ENCODE results near the gene PRSS48.

DNA sequence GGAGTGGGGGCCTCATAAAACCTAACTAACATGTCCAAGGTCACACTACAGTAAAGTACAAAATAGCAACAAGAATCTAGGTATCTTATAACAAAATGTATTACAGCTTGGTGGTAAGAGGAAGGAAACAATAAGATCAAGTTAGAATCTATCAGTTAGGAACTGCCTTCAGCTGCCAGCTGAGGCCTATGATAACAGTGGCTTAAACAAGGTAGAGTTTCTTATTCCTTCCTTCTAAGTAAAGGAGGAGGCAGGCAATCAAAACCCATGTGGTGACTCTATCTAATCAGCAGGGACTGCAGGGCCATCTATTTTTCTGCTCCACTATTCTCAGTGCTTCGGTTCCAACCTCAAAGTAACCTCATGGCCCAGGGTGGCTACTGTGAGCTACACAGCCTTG lies 37.5 kb downstream of the PRSS48 start:
- TF ChIP-seq EZH2 (IDR thresholded peaks at IDR 0.05; ENCODE audit: borderline replicate concordance, low read length): no peak
- TF ChIP-seq, protein P1, sequence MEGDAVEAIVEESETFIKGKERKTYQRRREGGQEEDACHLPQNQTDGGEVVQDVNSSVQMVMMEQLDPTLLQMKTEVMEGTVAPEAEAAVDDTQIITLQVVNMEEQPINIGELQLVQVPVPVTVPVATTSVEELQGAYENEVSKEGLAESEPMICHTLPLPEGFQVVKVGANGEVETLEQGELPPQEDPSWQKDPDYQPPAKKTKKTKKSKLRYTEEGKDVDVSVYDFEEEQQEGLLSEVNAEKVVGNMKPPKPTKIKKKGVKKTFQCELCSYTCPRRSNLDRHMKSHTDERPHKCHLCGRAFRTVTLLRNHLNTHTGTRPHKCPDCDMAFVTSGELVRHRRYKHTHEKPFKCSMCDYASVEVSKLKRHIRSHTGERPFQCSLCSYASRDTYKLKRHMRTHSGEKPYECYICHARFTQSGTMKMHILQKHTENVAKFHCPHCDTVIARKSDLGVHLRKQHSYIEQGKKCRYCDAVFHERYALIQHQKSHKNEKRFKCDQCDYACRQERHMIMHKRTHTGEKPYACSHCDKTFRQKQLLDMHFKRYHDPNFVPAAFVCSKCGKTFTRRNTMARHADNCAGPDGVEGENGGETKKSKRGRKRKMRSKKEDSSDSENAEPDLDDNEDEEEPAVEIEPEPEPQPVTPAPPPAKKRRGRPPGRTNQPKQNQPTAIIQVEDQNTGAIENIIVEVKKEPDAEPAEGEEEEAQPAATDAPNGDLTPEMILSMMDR (IDR thresholded peaks at IDR 0.05; ENCODE audit: low read length): no peak

Measured in OCI-LY1 (cell line).